CD14-positive monocyte (primary cell): ENCODE data around the gene NOS2. TPM values are rescaled to one million over a fixed set of nuclear protein-coding genes. Genes with fewer than 3 reads are reported as not detected.

Source experiments
- DNase-seq, 3 donors: peaks; one replicate each; pipeline ENCODE4 v3.0.0-alpha.2; 2011 to 2022
- H2AFZ ChIP-seq: 2 replicates; pipeline ENCODE4 v1.6.0; 2012; ENCODE audit warnings: mild to moderate bottlenecking, low read depth, low read length, inconsistent platforms; ENCODE audit not compliant: insufficient read depth, poor library complexity, severe bottlenecking
- H3K27ac ChIP-seq, 2 donors: 1 replicate in 1 of 2; 2 replicates in 1 of 2; pipeline ENCODE4 v1.5.1; 2012 to 2013; ENCODE audit warnings: low read length in 2 of 2, control low read depth in 1 of 2, inconsistent platforms in 1 of 2, low read depth in 1 of 2, mild to moderate bottlenecking in 1 of 2
- H3K27me3 ChIP-seq, 2 donors: one replicate each; pipeline versions ENCODE4 v1.6.0 to v1.6.1; 2011 to 2013; ENCODE audit warnings: low read length in 2 of 2; ENCODE audit not compliant: control insufficient read depth in 2 of 2, insufficient read depth in 2 of 2
- H3K36me3 ChIP-seq, 2 donors: replicated peaks in 1 of 2; 1 replicate in 1 of 2; 2 replicates in 1 of 2; pipeline versions ENCODE4 v1.5.1 to v1.6.1; 2012 to 2013; ENCODE audit warnings: low read length in 2 of 2, control low read depth in 1 of 2, inconsistent platforms in 1 of 2, mild to moderate bottlenecking in 1 of 2; ENCODE audit not compliant: insufficient read depth in 2 of 2, control insufficient read depth in 1 of 2
- H3K4me1 ChIP-seq, 2 donors: 1 replicate in 1 of 2; 2 replicates in 1 of 2; pipeline versions ENCODE4 v1.5.1 to v1.6.1; 2012 to 2013; ENCODE audit warnings: low read length in 2 of 2, control low read depth in 1 of 2, inconsistent platforms in 1 of 2, mild to moderate bottlenecking in 1 of 2, moderate library complexity in 1 of 2; ENCODE audit not compliant: insufficient read depth in 2 of 2, control insufficient read depth in 1 of 2
- H3K4me2 ChIP-seq: replicated peaks from 2 replicates; pipeline ENCODE3; 2012; ENCODE audit warnings: low read length, moderate library complexity, mild to moderate bottlenecking; ENCODE audit not compliant: poor library complexity, severe bottlenecking; ENCODE audit errors: extremely low read depth
- H3K4me3 ChIP-seq, 3 experiments: fragments of 200-600 bp in 1 of 3; sonication (generic) in 1 of 3; replicated peaks in 1 of 3; 1 replicate in 2 of 3; 2 replicates in 1 of 3; pipeline ENCODE4 v1.5.1; 2011 to 2013; ENCODE audit warnings: low read length in 3 of 3, mild to moderate bottlenecking in 3 of 3, control low read depth in 2 of 3, low read depth in 2 of 3, inconsistent platforms in 1 of 3, moderate library complexity in 1 of 3
- H3K79me2 ChIP-seq: 2 replicates; pipeline ENCODE4 v1.6.0; 2012; ENCODE audit warnings: mild to moderate bottlenecking, control low read depth, inconsistent platforms, low read length, moderate library complexity; ENCODE audit not compliant: insufficient read depth
- H3K9ac ChIP-seq: 2 replicates; pipeline ENCODE4 v1.6.0; 2017; ENCODE audit warnings: low read length, mild to moderate bottlenecking; ENCODE audit not compliant: insufficient read depth, poor library complexity, severe bottlenecking
- H3K9me3 ChIP-seq, 2 donors: replicated peaks in 1 of 2; 1 replicate in 1 of 2; 2 replicates in 1 of 2; pipeline versions ENCODE4 v1.5.1 to v1.6.1; 2012 to 2013; ENCODE audit warnings: low read length in 2 of 2, control low read depth in 1 of 2; ENCODE audit not compliant: control insufficient read depth in 1 of 2, insufficient read depth in 1 of 2
- H4K20me1 ChIP-seq: 2 replicates; pipeline ENCODE4 v1.6.0; 2012; ENCODE audit warnings: mild to moderate bottlenecking, low read length, control low read depth, moderate library complexity; ENCODE audit not compliant: insufficient read depth
- H3K27ac Mint-ChIP-seq, 7 donors: one replicate each; pipeline ENCODE4 v1.8.0; 2020; ENCODE audit warnings: mild to moderate bottlenecking in 7 of 7, mixed read lengths in 7 of 7, moderate library complexity in 6 of 7, inconsistent platforms in 2 of 7
- H3K27me3 Mint-ChIP-seq, 3 donors: one replicate each; pipeline ENCODE4 v1.8.0; 2021 to 2022; ENCODE audit warnings: low read depth in 3 of 3, mild to moderate bottlenecking in 3 of 3, mixed read lengths in 3 of 3, moderate library complexity in 3 of 3, inconsistent platforms in 1 of 3
- H3K36me3 Mint-ChIP-seq, 2 donors: one replicate each; pipeline ENCODE4 v1.8.0; 2020; ENCODE audit warnings: mixed read lengths in 2 of 2, inconsistent platforms in 1 of 2, mild to moderate bottlenecking in 1 of 2
- H3K4me1 Mint-ChIP-seq: one replicate; pipeline ENCODE4 v1.8.0; 2020; ENCODE audit warnings: mild to moderate bottlenecking, mixed read lengths
- H3K4me3 Mint-ChIP-seq, 2 donors: one replicate each; pipeline ENCODE4 v1.8.0; 2020; ENCODE audit warnings: mild to moderate bottlenecking in 2 of 2, mixed read lengths in 2 of 2, moderate library complexity in 1 of 2
- H3K9me3 Mint-ChIP-seq, 7 donors: one replicate each; pipeline ENCODE4 v1.8.0; 2020 to 2022; ENCODE audit warnings: mixed read lengths in 7 of 7, mild to moderate bottlenecking in 6 of 7, moderate library complexity in 6 of 7, inconsistent platforms in 2 of 7
- WGBS: methylation state at CpG from one replicate; pipeline ENCODE4 v1.1.5; 2013; ENCODE audit warnings: missing lambda C conversion rate; ENCODE audit not compliant: insufficient coverage; 5-methylcytosine and 5-hydroxymethylcytosine counted together
- intact Hi-C, 2 donors: fragments of 100-400 bp; cut with micrococcal nuclease; formaldehyde crosslinking; loops; one replicate each; pipeline versions ENCODE4 v1.15.0 to v1.15.1; 2023
- polyA plus RNA-seq, 3 donors: library from polyadenylated mRNA; depleted of rRNA in 1 of 3; unstranded in 2 of 3; stranded (reverse) in 1 of 3; fragments of 300-500 nt in 2 of 3; fragments of >200 nt in 1 of 3; fragmentation: Illumina TruSeq in 2 of 3; gene quantifications; 1 replicate in 2 of 3; 2 replicates in 1 of 3; pipeline ENCODE4 v1.2.3, GENCODE V29; 2012 to 2021
- TF ChIP-seq, protein P1 (sequence below): fragments of 200-600 bp; IDR thresholded peaks from one replicate; pipeline ENCODE4 v1.8.0; 2022; ENCODE audit warnings: antibody characterized with exemption, mild to moderate bottlenecking

Gene NOS2
- polyA plus RNA-seq, 3 donors = not detected

DNA sequence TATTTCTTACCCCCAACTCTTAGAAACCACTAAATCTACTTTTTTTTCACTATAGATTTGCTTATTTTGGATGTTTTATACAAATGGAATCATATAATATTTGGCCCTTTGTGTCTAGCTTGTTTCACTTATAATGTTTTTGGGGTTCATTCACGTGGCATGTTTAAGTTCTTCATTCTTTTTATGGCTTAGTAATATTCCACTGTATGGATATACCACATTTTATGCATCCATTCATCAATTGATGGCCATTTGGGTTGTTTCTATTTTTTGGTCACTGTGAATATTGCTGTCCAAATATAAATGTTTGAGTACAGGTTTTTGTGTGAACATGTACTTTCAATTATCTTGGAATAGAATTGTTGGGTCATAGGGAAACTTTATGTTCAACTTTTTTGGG lies 9.2 kb upstream of the NOS2 start:
- DNase-seq = no peak
- no peaks in the 10 kb centered on the region for H4K20me1 ChIP-seq
- WGBS = no CpG with 5 or more reads among the region's 1 CpG
- no peaks in the 10 kb centered on the region for H3K79me2 ChIP-seq
- peaks cover 0 to 4% (median 0%) of the 10 kb centered on the region in 7 donors for H3K9me3 Mint-ChIP-seq
- H3K27me3 Mint-ChIP-seq = no peaks in the 10 kb centered on the region
- no peak overlapping the region for H3K27ac ChIP-seq
- no peaks in the 10 kb centered on the region for H3K9me3 ChIP-seq
- H2AFZ ChIP-seq = no peak overlapping the region
- H3K4me1 Mint-ChIP-seq = peaks cover 30% of the 10 kb centered on the region
- H3K4me1 ChIP-seq = peaks cover 13 to 22% of the 10 kb centered on the region in 2 donors
- H3K27me3 ChIP-seq = no peaks in the 10 kb centered on the region
- no peak overlapping the region for H3K9ac ChIP-seq
- H3K4me3 ChIP-seq = no peak overlapping the region
- H3K36me3 Mint-ChIP-seq = no peaks in the 10 kb centered on the region
- H3K4me3 Mint-ChIP-seq = no peak overlapping the region
- H3K27ac Mint-ChIP-seq = no peak overlapping the region
- intact Hi-C loops = loop anchor here (5.0 to 10.0 kb wide), 2 partner anchors 73 to 75 kb away; no protein-coding TSS in a partner anchor
- no peak overlapping the region for H3K4me2 ChIP-seq
- H3K36me3 ChIP-seq = no peaks in the 10 kb centered on the region
- TF ChIP-seq, protein P1, sequence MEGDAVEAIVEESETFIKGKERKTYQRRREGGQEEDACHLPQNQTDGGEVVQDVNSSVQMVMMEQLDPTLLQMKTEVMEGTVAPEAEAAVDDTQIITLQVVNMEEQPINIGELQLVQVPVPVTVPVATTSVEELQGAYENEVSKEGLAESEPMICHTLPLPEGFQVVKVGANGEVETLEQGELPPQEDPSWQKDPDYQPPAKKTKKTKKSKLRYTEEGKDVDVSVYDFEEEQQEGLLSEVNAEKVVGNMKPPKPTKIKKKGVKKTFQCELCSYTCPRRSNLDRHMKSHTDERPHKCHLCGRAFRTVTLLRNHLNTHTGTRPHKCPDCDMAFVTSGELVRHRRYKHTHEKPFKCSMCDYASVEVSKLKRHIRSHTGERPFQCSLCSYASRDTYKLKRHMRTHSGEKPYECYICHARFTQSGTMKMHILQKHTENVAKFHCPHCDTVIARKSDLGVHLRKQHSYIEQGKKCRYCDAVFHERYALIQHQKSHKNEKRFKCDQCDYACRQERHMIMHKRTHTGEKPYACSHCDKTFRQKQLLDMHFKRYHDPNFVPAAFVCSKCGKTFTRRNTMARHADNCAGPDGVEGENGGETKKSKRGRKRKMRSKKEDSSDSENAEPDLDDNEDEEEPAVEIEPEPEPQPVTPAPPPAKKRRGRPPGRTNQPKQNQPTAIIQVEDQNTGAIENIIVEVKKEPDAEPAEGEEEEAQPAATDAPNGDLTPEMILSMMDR = no peak

DNA sequence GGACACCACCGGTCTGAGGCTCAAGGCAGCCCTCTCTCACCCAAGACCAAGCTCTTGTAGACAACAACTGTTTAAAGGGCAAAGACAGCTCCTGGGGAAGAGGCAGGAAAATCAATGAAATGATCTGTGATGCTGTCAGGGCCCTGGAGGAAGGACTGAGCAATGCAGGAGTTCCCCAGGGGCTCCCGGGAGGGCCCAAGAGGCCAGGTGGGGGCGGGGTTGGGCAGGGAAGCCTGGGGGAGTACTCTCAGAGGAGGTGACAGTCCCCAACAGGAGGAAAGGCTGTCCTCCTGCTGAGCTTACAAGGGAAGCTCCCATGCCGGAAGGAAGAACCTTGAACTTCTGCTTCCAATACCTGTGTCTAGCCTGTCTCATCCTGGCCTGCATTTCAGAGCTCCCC lies 8.3 kb upstream of the NOS2 start:
- H3K9me3 ChIP-seq = no peaks in the 10 kb centered on the region
- peak overlapping the region; percentile 37 for H3K9ac ChIP-seq
- no peak for DNase-seq
- no peaks in the 10 kb centered on the region for H3K79me2 ChIP-seq
- H3K27ac ChIP-seq = no peak overlapping the region
- 68% methylated on average over 3 of the region's 4 CpGs for WGBS
- H3K4me3 ChIP-seq = no peak overlapping the region
- intact Hi-C loops = loop anchor here (5.0 to 10.0 kb wide), 2 partner anchors 74 to 76 kb away; no protein-coding TSS in a partner anchor
- Mint-ChIP-seq H3K36me3 (no peaks in the 10 kb centered on the region), H3K4me1 (peaks cover 30% of the 10 kb centered on the region), H3K27ac (no peak overlapping the region), H3K4me3 (no peak overlapping the region), H3K27me3 (no peaks in the 10 kb centered on the region), H3K9me3 (peaks cover 0 to 4% (median 0%) of the 10 kb centered on the region in 7 donors)
- no peaks in the 10 kb centered on the region for H3K27me3 ChIP-seq
- H3K4me2 ChIP-seq = no peak overlapping the region
- H2AFZ ChIP-seq = peak overlapping the region; percentile 77
- no peaks in the 10 kb centered on the region for H3K36me3 ChIP-seq
- H3K4me1 ChIP-seq = peaks cover 13 to 22% of the 10 kb centered on the region in 2 donors
- no peaks in the 10 kb centered on the region for H4K20me1 ChIP-seq
- TF ChIP-seq, protein P1 = no peak
